BE2C (cell line): Measurements from ENCODE around the gene KCTD1.

Experiments
- DNase-seq: peaks from one replicate; pipeline ENCODE4 v3.0.0-alpha.2; 2020
- H3K27me3 ChIP-seq: fragments of 250-450 bp; sonication (Bioruptor Pico); 2 replicates; pipeline ENCODE4 v1.5.1; 2020; ENCODE audit warnings: mild to moderate bottlenecking
- H3K36me3 ChIP-seq: fragments of 250-450 bp; sonication (Bioruptor Pico); 2 replicates; pipeline ENCODE4 v1.5.1; 2020; ENCODE audit warnings: mild to moderate bottlenecking
- H3K4me1 ChIP-seq: fragments of 250-450 bp; sonication (Bioruptor Pico); 2 replicates; pipeline ENCODE4 v1.5.1; 2020
- H3K4me3 ChIP-seq: 2 replicates; pipeline ENCODE4 v1.5.1; 2011; ENCODE audit warnings: low read depth, low read length
- H3K9me3 ChIP-seq: fragments of 250-450 bp; sonication (Bioruptor Pico); 2 replicates; pipeline ENCODE4 v1.5.1; 2020
- TF ChIP-seq, protein P1 (sequence below): IDR thresholded peaks from 2 replicates; pipeline ENCODE4 v1.5.1; 2012; ENCODE audit warnings: mild to moderate bottlenecking, low read depth, low read length

The KCTD1 gene

DNA sequence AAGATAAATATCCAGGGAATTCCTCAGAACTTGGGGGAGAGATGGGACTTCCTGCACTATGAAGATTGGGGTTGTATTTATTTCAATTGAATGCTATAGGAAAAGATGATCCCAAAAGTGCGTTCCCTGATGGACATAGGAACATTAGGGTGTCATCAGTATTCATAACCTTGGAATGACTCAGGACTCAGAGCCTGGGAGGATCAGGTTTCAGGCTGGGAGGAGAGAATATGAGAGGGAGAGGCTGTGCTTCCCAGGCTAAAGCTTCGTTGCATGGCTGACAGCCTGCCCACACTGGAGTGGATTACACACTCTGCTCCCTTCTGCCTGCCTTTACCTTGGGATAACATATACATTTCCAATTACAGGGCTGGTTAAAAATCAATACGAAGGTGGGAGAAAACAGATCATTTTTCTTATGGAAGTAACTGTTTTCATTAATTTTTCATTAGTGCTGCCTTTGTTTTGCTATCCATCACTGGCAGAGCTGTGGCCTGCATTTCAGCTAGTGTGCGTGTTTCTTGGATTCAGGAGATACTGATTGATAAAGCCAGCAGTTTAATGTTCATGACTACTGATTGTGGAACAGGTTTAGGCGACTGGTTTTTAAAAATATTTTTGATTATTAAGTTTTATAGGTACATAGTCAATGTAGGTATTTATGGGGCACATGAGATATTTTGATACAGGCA, 118.7 kb downstream of the KCTD1 start:
- Histone ChIP-seq H3K9me3 (no peaks in the 10 kb centered on the region), H3K4me1 (no peaks in the 10 kb centered on the region), H3K36me3 (no peaks in the 10 kb centered on the region), H3K27me3 (no peaks in the 10 kb centered on the region), H3K4me3 (no peak overlapping the region)
- TF ChIP-seq, protein P1, sequence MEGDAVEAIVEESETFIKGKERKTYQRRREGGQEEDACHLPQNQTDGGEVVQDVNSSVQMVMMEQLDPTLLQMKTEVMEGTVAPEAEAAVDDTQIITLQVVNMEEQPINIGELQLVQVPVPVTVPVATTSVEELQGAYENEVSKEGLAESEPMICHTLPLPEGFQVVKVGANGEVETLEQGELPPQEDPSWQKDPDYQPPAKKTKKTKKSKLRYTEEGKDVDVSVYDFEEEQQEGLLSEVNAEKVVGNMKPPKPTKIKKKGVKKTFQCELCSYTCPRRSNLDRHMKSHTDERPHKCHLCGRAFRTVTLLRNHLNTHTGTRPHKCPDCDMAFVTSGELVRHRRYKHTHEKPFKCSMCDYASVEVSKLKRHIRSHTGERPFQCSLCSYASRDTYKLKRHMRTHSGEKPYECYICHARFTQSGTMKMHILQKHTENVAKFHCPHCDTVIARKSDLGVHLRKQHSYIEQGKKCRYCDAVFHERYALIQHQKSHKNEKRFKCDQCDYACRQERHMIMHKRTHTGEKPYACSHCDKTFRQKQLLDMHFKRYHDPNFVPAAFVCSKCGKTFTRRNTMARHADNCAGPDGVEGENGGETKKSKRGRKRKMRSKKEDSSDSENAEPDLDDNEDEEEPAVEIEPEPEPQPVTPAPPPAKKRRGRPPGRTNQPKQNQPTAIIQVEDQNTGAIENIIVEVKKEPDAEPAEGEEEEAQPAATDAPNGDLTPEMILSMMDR = no peak
- DNase-seq = no peak

DNA sequence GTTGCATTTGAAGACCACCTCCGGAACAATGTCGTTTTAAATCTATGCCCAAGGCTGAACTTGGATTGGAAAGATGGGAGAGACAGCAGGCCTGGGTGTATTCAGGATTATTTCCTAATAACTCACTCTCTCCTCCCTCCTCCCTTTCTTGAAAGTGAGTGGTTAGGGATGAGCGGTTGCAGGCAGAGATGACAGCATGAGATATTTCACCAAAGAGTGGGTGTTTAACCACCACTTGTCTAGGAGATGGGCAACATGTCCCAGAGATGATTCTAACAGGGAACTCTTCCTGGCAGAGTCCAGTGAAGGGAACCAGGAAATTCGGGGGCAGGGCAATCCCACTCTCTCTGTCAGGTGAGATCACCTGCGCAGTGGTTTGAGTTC, 123.2 kb downstream of the KCTD1 start:
- Histone ChIP-seq H3K27me3 (no peaks in the 10 kb centered on the region), H3K36me3 (no peaks in the 10 kb centered on the region), H3K9me3 (no peaks in the 10 kb centered on the region), H3K4me1 (no peaks in the 10 kb centered on the region), H3K4me3 (no peak overlapping the region)
- TF ChIP-seq, protein P1 = no peak
- no peak for DNase-seq

DNA sequence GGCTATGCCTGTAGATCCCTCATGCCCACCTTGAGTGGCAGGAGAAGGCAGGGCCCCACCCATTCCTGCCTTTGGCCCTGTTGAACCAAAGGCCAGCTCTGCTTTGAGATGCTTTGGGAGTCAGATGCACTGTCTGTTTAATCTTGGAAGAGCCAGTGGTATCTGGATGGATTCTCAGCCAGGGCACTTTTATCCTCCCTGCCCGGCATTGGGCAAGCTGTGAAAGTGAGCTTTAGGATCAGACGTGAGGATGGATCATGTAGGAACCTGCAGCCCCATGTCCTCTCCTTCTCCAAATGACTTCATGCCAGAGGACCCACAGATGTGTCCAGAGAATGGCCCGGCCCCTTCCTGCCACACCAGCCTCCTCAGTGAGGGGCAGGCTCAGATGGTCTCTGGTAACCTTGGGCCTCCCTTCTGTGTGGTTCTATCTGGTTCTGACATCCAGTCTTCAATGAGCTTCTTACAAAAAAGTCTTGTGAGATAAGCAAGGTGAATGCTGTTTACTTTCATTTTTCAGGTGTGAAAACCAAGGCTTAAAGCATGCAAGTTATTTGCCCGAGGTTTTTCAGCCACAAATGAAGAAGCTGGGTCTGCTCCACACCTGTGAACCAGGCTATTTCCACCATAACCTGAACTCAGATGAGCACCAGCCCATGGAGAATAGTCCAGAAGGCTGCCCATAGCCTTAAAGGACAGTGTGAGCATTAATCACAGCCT, 123.8 kb downstream of the KCTD1 start:
- no peaks in the 10 kb centered on the region for H3K4me1 ChIP-seq
- TF ChIP-seq, protein P1 = no peak
- no peak overlapping the region for H3K4me3 ChIP-seq

DNA sequence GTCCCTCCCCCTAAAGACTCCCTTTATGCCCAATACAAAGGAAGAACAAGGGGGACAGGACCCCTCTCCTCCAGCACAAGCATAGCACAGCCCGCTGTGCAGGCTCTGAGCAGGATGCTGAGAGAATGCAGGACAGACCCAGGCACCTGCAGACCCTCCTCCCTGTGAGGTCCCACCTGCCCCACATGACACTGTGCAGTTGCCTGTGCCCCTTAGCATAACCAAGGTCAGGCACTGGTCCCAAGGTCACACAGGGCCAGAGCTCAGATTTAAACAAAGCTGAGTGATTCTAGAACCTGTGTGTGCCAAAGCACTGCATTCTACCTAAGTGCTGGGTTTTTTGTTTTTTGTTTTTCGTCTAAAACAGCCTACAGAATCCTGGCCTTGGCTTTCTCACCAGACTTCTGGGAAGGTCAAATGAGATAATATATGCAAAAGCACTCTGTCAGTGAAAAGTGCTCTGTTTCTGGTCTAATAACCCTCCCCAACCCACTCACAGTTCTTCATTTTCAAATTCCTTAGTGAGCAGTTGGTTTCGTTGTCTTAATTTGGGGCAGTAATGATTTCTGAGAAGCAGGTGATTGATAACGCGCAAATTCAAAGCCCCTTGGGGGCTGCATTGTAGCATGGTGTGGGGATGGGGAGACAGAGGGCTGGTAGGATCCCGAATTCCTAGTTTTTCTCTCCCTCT, 125.7 kb downstream of the KCTD1 start:
- Histone ChIP-seq H3K4me3 (no peak overlapping the region), H3K36me3 (no peaks in the 10 kb centered on the region), H3K27me3 (no peaks in the 10 kb centered on the region), H3K9me3 (no peaks in the 10 kb centered on the region), H3K4me1 (no peaks in the 10 kb centered on the region)
- TF ChIP-seq, protein P1 = no peak
- no peak for DNase-seq

More for the DNA sequence above, 123.8 kb downstream of the KCTD1 start:
- Histone ChIP-seq H3K27me3 (no peaks in the 10 kb centered on the region), H3K9me3 (no peaks in the 10 kb centered on the region), H3K36me3 (no peaks in the 10 kb centered on the region)
- DNase-seq = no peak

DNA sequence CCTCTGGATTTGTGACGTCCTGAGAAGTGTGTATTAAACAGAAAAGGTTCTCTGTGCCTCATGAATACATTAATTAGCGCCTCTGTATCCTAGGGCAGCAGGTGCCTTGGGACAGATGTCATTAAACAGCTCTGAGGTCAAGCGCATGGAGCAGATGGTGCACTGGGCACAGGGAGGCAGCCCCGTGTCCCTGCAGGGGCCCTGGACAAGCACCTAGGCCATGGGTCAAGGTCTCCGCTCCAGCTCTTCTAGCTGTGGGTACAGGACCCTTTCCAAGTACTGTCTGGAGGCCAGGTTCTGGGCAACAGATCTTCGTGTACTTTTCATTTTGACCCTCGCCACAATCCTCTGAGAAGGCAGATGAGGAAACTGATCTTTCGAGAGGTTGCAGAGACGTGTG, 126.4 kb downstream of the KCTD1 start:
- Histone ChIP-seq H3K9me3 (no peaks in the 10 kb centered on the region), H3K4me1 (no peaks in the 10 kb centered on the region), H3K4me3 (no peak overlapping the region), H3K27me3 (no peaks in the 10 kb centered on the region), H3K36me3 (no peaks in the 10 kb centered on the region)
- TF ChIP-seq, protein P1 = no peak
- DNase-seq = no peak
